Activated effector memory CD4-positive, alpha-beta T cell treated with anti-CD3 and anti-CD28 coated beads, Interleukin-2, amount 50 U/mL, for 16 hours (primary cell): ENCODE data around the gene DOCK4.

ENCODE experiments used
- DNase-seq: peaks from one replicate; pipeline ENCODE4 v3.0.0-alpha.2; 2020

Gene DOCK4

GRCh38 chr7:112036071-112036470 is 170.1 kb downstream of the DOCK4 start:
- DNase-seq, result no peak

- DNase-seq, result no peak
Measured at GRCh38 chr7:112031689-112032088, 174.5 kb downstream of the DOCK4 start.

GRCh38 chr7:112025556-112025955 is 180.6 kb downstream of the DOCK4 start:
- DNase-seq, result no peak

GRCh38 chr7:112023786-112024185 is 182.4 kb downstream of the DOCK4 start:
- DNase-seq, result no peak

DNA sequence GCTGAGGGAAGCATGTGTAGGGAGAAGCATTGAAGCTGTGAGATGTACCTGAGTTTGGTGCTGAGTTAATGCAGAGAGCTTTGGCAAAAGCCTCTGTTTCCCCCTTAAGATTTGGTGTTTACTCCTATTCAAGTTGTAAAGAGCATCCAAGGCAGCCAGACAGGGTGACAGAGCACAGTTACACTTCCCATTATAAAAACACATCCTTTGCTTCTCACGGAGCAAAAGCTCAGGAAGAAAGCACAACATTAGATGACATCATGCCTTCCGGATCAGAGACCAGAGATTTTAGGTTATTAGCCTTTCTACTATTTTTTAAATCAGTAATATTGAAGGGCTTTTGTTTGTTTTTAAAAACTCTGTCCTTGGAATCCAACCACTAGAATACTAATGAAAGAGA is 182.9 kb downstream of the DOCK4 start:
- no peak for DNase-seq

DNA sequence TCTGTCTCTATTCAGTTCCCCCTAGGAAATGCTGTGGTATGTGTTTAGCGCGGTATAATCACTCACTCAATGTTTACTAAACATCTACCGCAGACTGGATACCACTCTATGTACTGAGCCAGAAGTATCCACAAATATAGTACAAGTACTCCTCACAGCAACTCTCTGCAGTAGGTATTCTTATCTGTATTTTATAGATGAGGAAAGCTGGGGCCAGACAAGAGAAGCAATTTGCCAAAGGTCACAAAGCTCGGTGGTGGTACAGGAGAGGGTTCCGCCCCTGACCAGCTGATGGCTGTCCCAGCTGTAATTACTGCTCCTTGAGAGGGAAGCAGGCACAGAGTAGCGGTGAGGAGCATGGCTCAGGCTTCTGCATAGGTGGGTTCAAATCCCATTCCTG is 184.1 kb downstream of the DOCK4 start:
- DNase-seq, result no peak

DNA sequence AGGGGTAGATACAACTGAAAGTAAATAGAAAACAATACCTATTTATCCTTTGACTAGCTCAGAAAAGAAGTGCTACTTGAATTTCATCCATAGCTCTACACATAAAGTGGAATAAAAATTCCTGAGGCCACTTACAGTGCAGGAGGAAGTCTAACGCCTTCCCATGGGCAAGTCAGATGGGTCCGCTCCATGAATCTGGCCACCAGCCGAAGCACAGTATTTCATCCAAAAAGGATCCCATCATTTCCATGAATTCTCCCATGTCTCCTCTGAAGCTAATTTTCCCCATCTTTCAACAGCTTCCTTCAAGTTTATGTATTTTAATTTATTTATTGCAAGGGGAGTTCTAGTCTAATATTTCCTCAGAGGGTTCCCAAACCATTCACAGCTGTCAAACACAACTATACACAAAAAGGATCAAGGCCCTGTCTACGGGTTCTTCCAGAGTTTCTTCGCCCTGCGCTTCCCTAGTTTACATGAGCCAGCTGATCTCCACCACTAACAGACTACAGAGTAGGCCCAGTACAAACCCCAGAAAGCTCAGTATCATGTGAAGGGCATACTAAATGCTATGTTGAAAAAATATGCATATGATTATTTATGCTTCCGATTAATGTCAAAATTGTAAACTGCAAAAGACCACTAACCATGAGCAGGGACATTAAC is 184.7 kb downstream of the DOCK4 start:
- DNase-seq, result no peak

DNA sequence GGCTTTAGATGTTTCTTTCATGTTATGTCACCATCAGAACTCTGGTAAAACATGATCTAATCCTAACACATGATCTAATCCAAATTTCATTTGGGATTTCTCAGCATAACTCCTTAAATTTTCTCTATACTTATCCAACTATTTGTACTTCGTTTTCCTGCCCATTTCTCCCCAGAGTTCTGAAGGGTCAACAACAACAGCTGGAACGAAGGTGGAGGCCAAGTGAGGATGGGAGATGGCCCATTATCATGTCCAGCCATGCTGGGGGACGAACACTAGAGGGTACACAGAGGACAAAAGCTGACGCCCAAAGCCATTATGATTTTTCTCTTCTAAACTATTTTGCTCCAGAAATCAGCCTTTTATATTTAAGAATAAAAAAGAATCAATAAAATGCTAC is 185.4 kb downstream of the DOCK4 start:
- DNase-seq, result no peak

DNA sequence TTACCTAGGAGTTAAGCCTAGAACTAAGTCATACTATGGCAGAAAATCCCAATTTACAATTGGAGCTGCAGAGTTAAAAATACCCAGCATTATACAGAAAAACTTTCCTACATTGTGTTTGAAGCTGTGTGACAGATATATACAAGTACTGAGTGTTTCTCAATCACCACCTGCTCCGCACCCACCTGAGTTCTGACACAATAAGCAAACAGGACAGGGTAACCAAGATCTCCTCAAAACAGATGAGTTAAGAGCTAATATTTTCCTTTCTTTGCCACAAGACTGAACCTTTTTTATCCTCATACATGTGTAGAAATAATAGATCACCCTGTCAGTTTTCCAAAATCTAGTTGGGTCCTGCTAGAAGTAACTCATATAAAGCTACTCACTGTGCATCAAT is 186.3 kb downstream of the DOCK4 start:
- no peak for DNase-seq

- DNase-seq, result no peak
Measured at GRCh38 chr7:112018305-112019030, 187.7 kb downstream of the DOCK4 start.

DNA sequence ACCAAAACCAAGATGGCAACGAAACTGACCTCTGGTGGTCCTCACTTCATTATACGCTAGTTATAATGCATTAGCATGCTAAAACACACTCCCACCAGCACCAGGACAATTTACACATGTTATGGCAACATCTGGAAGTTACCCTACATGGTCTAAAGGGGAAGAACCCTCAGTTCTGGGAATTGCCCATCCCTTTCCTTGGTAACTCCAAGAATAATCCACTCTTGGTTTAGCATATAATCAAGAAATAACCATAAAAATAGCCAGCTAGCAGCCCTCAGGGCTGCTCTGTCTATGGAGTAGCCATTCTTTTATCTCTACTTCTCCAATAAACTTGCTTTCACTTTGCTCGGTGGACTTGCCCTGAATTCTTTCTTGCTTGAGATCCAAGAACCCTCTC is 191.1 kb downstream of the DOCK4 start:
- DNase-seq, result no peak

DNA sequence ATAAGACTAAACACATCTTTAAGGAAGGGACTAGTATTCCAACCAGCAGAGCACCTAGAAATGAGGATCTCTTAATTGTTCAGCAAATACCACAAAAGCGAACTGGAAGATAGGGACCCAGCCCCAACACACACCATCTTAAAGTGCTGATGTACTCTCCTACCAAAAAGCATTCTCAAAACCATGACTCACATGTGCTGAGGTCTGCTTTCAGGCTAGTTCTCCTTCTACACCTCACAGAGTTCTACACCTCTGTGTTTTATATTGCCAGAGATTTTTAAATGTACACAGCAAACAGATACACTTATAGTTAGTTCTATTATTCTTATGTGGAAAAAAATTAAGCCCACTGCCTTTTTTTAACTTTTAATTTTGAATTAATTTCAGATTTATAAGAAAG is 191.9 kb downstream of the DOCK4 start:
- DNase-seq, result no peak

GRCh38 chr7:112013274-112013673 is 192.9 kb downstream of the DOCK4 start:
- DNase-seq, result no peak

GRCh38 chr7:112012242-112012641 is 194.0 kb downstream of the DOCK4 start:
- no peak for DNase-seq

DNA sequence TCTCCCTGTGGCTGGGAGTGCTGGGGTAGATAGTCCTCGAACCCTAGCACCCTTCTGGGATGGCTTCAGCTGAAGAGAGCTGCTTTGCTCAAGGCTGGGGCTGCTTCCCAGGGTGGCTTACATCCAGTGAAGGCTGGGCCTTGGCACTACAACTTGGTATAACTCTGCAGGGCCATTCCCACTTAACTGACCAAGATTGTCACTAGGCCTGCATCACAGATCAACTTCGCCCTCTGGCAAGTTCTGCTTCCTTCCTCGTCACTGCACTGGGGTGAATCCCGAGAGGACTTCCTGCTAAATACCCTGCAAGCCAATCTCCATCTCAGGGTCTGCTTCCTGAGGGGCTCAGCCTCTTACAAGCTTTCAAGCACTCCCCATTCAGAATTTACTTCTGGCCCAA is 195.2 kb downstream of the DOCK4 start:
- no peak for DNase-seq

- DNase-seq, result no peak
Measured at GRCh38 chr7:112010109-112010508, 196.1 kb downstream of the DOCK4 start.

DNA sequence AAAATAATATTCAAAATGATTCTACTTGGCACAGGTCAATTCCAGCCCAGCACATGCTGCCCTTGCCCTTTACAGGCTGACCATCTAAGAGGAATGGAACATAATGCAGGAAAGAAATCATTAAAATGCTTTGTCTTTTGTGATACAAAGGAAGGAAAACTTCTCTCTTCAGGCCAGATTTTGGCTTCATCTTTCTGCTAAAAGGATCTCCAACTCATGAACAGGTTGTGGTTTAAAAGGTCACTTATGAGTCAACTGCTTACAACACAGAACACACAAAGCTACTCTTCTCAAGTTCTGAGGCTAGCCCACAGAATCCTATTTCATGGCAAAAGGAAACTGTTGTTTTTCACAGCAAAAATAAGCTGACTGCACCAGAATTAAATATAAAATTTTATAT is 197.1 kb downstream of the DOCK4 start:
- DNase-seq, result no peak

DNA sequence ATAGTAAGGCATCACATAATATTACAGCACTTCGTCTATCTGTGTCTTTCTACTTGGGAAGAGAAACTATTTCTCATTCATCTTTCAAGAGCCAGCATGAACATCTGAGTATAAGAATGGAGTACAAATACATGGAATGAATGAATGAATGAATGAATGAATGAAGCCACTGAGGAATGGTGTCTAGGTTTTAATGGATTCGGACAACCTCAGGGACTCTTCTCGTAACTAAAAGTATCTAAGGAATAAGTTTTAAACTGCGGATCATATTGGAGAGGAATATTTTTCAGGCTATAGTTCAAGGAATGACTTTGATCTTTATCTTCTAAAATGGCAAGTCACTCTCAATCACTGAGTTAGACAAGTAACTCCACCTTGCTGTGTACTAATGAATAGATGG is 199.0 kb downstream of the DOCK4 start:
- DNase-seq, result no peak

DNA sequence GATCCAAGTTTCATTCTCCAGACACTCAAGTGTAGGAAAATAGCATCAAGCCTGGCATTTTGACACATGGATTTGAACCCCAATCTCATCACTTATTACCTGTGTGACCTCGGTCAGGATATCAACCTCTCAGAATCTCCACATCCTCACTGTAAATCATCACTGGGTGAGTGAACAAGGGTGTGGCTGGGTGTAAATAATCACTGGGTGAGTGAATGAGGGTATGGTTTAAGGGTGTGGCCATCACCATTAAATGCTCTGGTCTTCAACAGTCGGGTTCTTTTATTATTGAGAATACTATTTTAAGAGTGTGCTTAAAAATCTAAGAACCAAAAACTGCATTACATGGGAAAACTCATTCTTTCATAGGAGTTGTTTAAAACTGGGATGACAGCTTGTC is 200.1 kb downstream of the DOCK4 start:
- no peak for DNase-seq

GRCh38 chr7:112005205-112005775 is 200.9 kb downstream of the DOCK4 start:
- no peak for DNase-seq

DNA sequence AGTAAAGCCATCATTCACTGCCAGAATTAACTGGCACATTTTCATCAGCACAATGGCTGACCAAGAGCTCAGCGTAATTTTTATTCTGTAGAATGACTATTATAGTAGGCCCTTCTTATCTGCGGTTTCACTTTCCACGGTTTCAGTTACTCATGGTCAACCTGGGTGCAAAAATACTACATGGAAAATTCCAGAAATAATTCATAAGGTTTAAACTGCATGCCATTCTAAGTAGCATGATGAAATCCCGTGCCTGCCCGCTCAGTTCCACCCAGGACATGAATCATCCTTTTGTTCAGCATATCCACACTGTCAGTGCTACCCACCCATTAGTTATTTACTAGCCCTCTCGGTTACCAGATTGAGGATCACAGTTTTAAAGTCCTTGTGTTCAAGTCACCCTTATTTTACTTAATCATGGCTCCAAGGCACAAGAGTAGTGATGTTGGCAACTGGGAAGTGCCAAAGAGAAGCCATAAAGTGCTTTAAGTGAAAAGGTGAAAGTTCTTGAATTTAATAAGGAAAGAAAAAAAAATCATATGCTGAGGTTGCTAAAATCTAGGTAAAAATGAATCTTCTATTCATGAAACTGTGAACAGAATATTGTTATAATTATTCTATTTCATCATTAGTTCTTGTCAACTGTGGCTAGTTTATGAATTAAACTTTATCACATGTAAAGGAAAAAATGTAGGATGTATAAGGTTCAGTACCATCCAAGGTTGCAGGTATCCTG is 204.9 kb downstream of the DOCK4 start:
- DNase-seq, result no peak

DNA sequence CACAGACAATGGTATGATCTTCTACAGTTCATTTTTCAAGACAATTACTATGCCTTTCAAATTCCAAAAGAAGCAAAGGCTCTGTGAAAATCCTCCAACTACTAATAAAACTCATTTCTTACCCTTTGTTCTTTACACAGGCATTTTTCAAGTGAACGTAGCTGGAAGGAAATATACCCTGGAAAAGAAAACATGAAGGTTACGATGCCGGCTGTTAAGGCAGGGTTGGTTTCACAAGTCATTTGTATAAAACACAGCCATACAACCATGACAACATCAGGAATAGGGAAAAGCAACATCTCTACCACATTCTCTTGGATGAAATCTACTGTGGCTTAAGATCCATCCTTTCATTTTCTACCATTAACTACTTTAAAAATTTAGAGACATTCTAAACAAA is 207.9 kb downstream of the DOCK4 start:
- DNase-seq, result no peak

DNA sequence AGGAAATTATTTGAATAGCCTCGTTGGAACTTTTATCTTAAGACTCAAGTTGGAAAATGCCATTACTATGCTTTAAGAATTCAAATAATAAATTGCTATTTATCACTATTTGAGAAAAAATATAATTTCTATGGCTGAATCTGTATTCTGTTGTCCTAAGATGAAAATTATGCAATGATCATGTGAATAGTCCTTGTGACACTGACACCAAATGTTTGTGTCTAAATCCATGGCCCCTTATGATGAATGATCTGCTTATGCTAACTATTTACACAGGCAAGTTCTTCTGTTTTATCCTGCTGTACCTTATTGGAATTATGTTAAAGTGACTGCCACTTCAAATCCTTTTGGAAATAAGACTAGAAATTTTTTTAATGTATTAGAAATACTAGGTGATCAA is 208.7 kb downstream of the DOCK4 start:
- no peak for DNase-seq

- DNase-seq, result no peak
Measured at GRCh38 chr7:111992601-111993000, 213.6 kb downstream of the DOCK4 start.
